GM12878 (cell line): ENCODE data around the gene SLC2A9. TPM values are rescaled to one million over a fixed set of nuclear protein-coding genes. Genes with fewer than 3 reads are reported as not detected.

Source experiments
- ATAC-seq: fragments of 200-7000 bp; cut with Tn5 transposase; 3 replicates; pipeline ENCODE4 v1.9.1; 2020; ENCODE audit warnings: mild to moderate bottlenecking, moderate library complexity
- BruUV-seq: library from RNA; stranded (reverse); fragments of 400-500 nt; replicated peaks from 2 replicates; lab custom pipeline; 2021; lab: Mats Ljungman, UMichigan
- CTCF ChIA-PET: fragments of 300-600 bp; sonication (Branson Sonifier 250); formaldehyde crosslinking; extraction: SDS; loops from one replicate; lab custom pipeline; 2021; ENCODE audit warnings: inconsistent platforms; lab: Yijun Ruan, JAX
- POLR2A ChIA-PET: fragments of 350-600 bp; formaldehyde crosslinking; extraction: SDS; loops from one replicate; lab custom pipeline; 2021; ENCODE audit warnings: inconsistent platforms; lab: Charles Lee
- RAD21 ChIA-PET: fragments of 300-600 bp; sonication (Branson Sonifier 250); formaldehyde crosslinking; loops from one replicate; lab custom pipeline; 2023; ENCODE audit warnings: antibody characterized with exemption; ENCODE audit not compliant: unreplicated experiment; lab: Charles Lee
- SMC1A ChIA-PET: fragments of 300-600 bp; sonication (Branson Sonifier 250); formaldehyde crosslinking; loops from one replicate; lab custom pipeline; 2023; ENCODE audit not compliant: unreplicated experiment, uncharacterized antibody; lab: Charles Lee
- DNase-seq: peaks from one replicate; pipeline ENCODE4 v3.0.0-alpha.2; 2011; ENCODE audit warnings: low read depth, low spot score
- FAIRE-seq: peaks from 3 replicates; lab custom pipeline; 2011; peaks lifted over from hg19 to GRCh38; lab: Jason Lieb, UNC
- H2AFZ ChIP-seq: 2 replicates; pipeline ENCODE4 v1.6.0; 2011; ENCODE audit warnings: low read depth, low read length, control low read depth; ENCODE audit not compliant: control insufficient read depth
- H3K27ac ChIP-seq: 2 replicates; pipeline ENCODE4 v1.5.1; 2011; ENCODE audit warnings: control low read depth; ENCODE audit not compliant: control insufficient read depth, insufficient read depth
- H3K27me3 ChIP-seq, 2 experiments: replicated peaks in 1 of 2; 2 replicates each; pipeline versions ENCODE4 v1.6.0 to v1.6.1; 2011; ENCODE audit warnings: low read length in 1 of 2; ENCODE audit not compliant: control insufficient read depth in 2 of 2, insufficient read depth in 2 of 2
- H3K36me3 ChIP-seq, 2 experiments: 2 replicates each; pipeline ENCODE4 v1.5.1; 2011; ENCODE audit warnings: low read length in 1 of 2; ENCODE audit not compliant: control insufficient read depth in 2 of 2, insufficient read depth in 2 of 2
- H3K4me1 ChIP-seq: 2 replicates; pipeline ENCODE4 v1.6.1; 2011; ENCODE audit warnings: mild to moderate bottlenecking, low read length, moderate library complexity, mixed read lengths; ENCODE audit not compliant: control insufficient read depth, insufficient read depth
- H3K4me2 ChIP-seq: 2 replicates; pipeline ENCODE4 v1.6.0; 2011; ENCODE audit warnings: control low read depth; ENCODE audit not compliant: control insufficient read depth, insufficient read depth
- H3K4me3 ChIP-seq: fragments of 200-600 bp; sonication (generic); 2 replicates; pipeline ENCODE4 v1.5.1; 2016
- H3K79me2 ChIP-seq: 2 replicates; pipeline ENCODE4 v1.6.0; 2011; ENCODE audit warnings: low read length; ENCODE audit not compliant: control insufficient read depth, insufficient read depth
- H3K9ac ChIP-seq: 2 replicates; pipeline ENCODE4 v1.8.0; 2011; ENCODE audit warnings: low read length, control low read depth, mixed read lengths; ENCODE audit not compliant: control insufficient read depth, insufficient read depth
- H3K9me3 ChIP-seq: replicated peaks from 3 replicates; pipeline ENCODE4 v1.5.1; 2011; ENCODE audit warnings: mild to moderate bottlenecking, low read length; ENCODE audit not compliant: control insufficient read depth, insufficient read depth
- H4K20me1 ChIP-seq: 2 replicates; pipeline ENCODE4 v1.6.0; 2011; ENCODE audit not compliant: control insufficient read depth, insufficient read depth
- BACH1 ChIP-seq: fragments of 450-650 bp; IDR thresholded peaks from 2 replicates; pipeline ENCODE4 v1.6.1; 2017; ENCODE audit warnings: mild to moderate bottlenecking, borderline replicate concordance
- BMI1 ChIP-seq: fragments of 450-650 bp; IDR thresholded peaks from 2 replicates; pipeline ENCODE4 v1.6.1; 2016; ENCODE audit warnings: mild to moderate bottlenecking, moderate library complexity, borderline replicate concordance
- ETV6 ChIP-seq, 2 experiments: fragments of 450-650 bp in 1 of 2; IDR thresholded peaks in 1 of 2; conservative IDR thresholded peaks in 1 of 2; 2 replicates each; pipeline ENCODE4 v1.6.1; 2014; ENCODE audit warnings: antibody characterized with exemption in 1 of 2, borderline replicate concordance in 1 of 2, low read depth in 1 of 2, mild to moderate bottlenecking in 1 of 2, moderate library complexity in 1 of 2
- MTA3 ChIP-seq: IDR thresholded peaks from 2 replicates; pipeline ENCODE4 v1.6.1; 2012; ENCODE audit warnings: low read length, inconsistent platforms, borderline replicate concordance
- MYC ChIP-seq: IDR thresholded peaks from 2 replicates; pipeline ENCODE4 v1.6.1; 2011; ENCODE audit warnings: mild to moderate bottlenecking, low read length, moderate library complexity, inconsistent platforms; ENCODE audit not compliant: insufficient read depth, insufficient replicate concordance, insufficient read length, severe bottlenecking
- NR2C2 ChIP-seq: IDR thresholded peaks from 2 replicates; pipeline ENCODE4 v1.6.1; 2011; ENCODE audit warnings: borderline replicate concordance, low read depth; ENCODE audit not compliant: control insufficient read depth, insufficient read length
- RAD21 ChIP-seq: IDR thresholded peaks from 2 replicates; pipeline ENCODE4 v1.6.1; 2011; ENCODE audit warnings: mild to moderate bottlenecking, low read depth, low read length, moderate library complexity; ENCODE audit not compliant: insufficient read depth
- RBBP5 ChIP-seq: fragments of 200-600 bp; sonication (generic); conservative IDR thresholded peaks from 2 replicates; pipeline ENCODE4 v1.6.1; 2016
- SMARCA5 ChIP-seq: fragments of 450-650 bp; IDR thresholded peaks from 2 replicates; pipeline ENCODE4 v1.6.1; 2017; ENCODE audit warnings: mild to moderate bottlenecking
- WGBS: methylation state at CpG from one replicate; pipeline ENCODE4 v1.1.6; 2016; ENCODE audit warnings: low lambda C conversion rate; ENCODE audit not compliant: insufficient replicate concordance, insufficient coverage; ENCODE audit errors: missing lambda C conversion rate; 5-methylcytosine and 5-hydroxymethylcytosine counted together
- in situ Hi-C: fragments of 300-500 bp; cut with MboI; formaldehyde crosslinking; loops from 9 replicates; pipeline ENCODE4 v1.14.3; 2018; ENCODE audit warnings: mixed read lengths
- intact Hi-C: fragments of 100-400 bp; cut with micrococcal nuclease; formaldehyde crosslinking; loops from one replicate; pipeline ENCODE4 v1.14.2; 2022; ENCODE audit not compliant: unreplicated experiment
- polyA plus RNA-seq, 11 experiments: library from polyadenylated mRNA; depleted of rRNA in 4 of 11; unstranded in 6 of 11; stranded (reverse) in 5 of 11; fragments of >200 nt; fragmentation: Nextera tagmentation in 4 of 11; fragmentation: Illumina TruSeq in 1 of 11; extraction: Ambion mirVana in 4 of 11; extraction: Trizol in 1 of 11; gene quantifications; 1 replicate in 1 of 11; 2 replicates in 10 of 11; pipeline versions ENCODE4 v1.2.1 to v1.2.3, GENCODE V29; 2011 to 2016; ENCODE audit warnings: inconsistent platforms in 2 of 11, missing spikeins in 2 of 11, low read depth in 1 of 11
- total RNA-seq, 4 experiments: library from RNA; depleted of rRNA in 3 of 4; stranded (reverse); fragments of >200 nt in 3 of 4; fragmentation: Illumina TruSeq in 1 of 4; extraction: Trizol in 1 of 4; gene quantifications; 2 replicates each; pipeline versions ENCODE4 v1.2.1 to v1.2.3, GENCODE V29; 2013 to 2021
- TF ChIP-seq, protein P1 (sequence below): fragments of 450-650 bp; IDR thresholded peaks from 2 replicates; pipeline ENCODE4 v1.6.1; 2016; ENCODE audit warnings: mild to moderate bottlenecking
- TF ChIP-seq, protein P2 (sequence below): fragments of 450-650 bp; formaldehyde crosslinking; IDR thresholded peaks from 2 replicates; pipeline ENCODE4 v1.4.0; 2020; ENCODE audit warnings: mild to moderate bottlenecking, moderate library complexity
- TF ChIP-seq, protein P3 (sequence below): IDR thresholded peaks from 2 replicates; pipeline ENCODE4 v1.6.1; 2012; ENCODE audit warnings: improper control_type of control experiment, low read depth, low read length; ENCODE audit not compliant: insufficient replicate concordance

SLC2A9 gene
- total and polyA plus RNA-seq, 10 of the 15 experiments (the other 5 are each of a cell fraction or from before 2014, with no cell fraction given), result 0.28 to 2.8 (median 1.2) TPM

DNA sequence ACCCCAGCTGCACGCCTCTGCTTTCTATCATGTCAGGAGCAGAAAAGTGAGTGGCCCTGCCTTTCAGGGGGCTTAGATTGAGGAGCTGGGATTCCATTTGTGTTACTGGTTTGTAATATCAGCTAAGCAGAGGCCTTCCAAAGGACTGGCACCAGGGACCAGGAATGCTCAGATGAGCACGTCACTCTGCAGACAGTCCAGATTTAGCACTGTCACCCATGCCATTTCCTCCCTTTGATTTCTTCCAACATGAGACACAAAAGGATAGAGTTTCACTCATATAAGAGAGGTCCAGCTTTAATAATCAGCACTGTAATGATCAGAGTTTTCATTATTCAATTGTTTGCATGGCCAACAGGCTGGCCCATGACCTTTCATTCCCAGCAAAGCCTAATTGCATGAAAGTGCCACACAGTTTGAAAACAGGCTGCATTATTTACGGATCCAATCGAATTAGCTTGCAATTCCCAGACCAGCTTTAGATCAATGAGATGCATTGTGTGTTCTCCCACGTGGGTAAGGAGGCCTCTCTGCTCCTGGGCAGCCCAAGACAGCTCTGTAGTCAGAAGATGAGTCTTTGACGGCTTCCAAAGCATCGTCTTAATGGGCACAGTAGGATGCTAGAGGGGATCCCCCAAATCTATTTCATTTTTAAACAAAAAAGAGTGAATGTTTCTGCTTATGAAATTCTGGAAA lies 9.8 kb upstream of the SLC2A9 start:
- ChIA-PET SMC1A (interaction anchor here (2.0 kb wide), 1 partner anchor 16 kb away, joined by 8 read pairs; no protein-coding TSS in a partner anchor), POLR2A (no interaction called here), CTCF (interaction anchor here (10.0 kb wide), 1 partner anchor 16 kb away, joined by 47 read pairs; no protein-coding TSS in a partner anchor), RAD21 (no interaction called here)
- TF ChIP-seq, protein P1, sequence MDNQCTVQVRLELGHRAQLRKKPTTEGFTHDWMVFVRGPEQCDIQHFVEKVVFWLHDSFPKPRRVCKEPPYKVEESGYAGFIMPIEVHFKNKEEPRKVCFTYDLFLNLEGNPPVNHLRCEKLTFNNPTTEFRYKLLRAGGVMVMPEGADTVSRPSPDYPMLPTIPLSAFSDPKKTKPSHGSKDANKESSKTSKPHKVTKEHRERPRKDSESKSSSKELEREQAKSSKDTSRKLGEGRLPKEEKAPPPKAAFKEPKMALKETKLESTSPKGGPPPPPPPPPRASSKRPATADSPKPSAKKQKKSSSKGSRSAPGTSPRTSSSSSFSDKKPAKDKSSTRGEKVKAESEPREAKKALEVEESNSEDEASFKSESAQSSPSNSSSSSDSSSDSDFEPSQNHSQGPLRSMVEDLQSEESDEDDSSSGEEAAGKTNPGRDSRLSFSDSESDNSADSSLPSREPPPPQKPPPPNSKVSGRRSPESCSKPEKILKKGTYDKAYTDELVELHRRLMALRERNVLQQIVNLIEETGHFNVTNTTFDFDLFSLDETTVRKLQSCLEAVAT, result no peak
- TF ChIP-seq MTA3 (no peak), RBBP5 (no peak), NR2C2 (no peak), BMI1 (no peak), ETV6 (conservative IDR thresholded peaks at IDR 0.05 in 1 of 2, IDR thresholded peaks at IDR 0.05 in 1 of 2; ENCODE audit: borderline replicate concordance in 1 of 2, low read depth in 1 of 2) (no peak), RAD21 (no peak), BACH1 (no peak), SMARCA5 (no peak), MYC (no peak)
- TF ChIP-seq, protein P2, sequence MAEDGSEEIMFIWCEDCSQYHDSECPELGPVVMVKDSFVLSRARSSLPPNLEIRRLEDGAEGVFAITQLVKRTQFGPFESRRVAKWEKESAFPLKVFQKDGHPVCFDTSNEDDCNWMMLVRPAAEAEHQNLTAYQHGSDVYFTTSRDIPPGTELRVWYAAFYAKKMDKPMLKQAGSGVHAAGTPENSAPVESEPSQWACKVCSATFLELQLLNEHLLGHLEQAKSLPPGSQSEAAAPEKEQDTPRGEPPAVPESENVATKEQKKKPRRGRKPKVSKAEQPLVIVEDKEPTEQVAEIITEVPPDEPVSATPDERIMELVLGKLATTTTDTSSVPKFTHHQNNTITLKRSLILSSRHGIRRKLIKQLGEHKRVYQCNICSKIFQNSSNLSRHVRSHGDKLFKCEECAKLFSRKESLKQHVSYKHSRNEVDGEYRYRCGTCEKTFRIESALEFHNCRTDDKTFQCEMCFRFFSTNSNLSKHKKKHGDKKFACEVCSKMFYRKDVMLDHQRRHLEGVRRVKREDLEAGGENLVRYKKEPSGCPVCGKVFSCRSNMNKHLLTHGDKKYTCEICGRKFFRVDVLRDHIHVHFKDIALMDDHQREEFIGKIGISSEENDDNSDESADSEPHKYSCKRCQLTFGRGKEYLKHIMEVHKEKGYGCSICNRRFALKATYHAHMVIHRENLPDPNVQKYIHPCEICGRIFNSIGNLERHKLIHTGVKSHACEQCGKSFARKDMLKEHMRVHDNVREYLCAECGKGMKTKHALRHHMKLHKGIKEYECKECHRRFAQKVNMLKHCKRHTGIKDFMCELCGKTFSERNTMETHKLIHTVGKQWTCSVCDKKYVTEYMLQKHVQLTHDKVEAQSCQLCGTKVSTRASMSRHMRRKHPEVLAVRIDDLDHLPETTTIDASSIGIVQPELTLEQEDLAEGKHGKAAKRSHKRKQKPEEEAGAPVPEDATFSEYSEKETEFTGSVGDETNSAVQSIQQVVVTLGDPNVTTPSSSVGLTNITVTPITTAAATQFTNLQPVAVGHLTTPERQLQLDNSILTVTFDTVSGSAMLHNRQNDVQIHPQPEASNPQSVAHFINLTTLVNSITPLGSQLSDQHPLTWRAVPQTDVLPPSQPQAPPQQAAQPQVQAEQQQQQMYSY (CRISPR knock-in tag), result no peak
- TF ChIP-seq, protein P3, sequence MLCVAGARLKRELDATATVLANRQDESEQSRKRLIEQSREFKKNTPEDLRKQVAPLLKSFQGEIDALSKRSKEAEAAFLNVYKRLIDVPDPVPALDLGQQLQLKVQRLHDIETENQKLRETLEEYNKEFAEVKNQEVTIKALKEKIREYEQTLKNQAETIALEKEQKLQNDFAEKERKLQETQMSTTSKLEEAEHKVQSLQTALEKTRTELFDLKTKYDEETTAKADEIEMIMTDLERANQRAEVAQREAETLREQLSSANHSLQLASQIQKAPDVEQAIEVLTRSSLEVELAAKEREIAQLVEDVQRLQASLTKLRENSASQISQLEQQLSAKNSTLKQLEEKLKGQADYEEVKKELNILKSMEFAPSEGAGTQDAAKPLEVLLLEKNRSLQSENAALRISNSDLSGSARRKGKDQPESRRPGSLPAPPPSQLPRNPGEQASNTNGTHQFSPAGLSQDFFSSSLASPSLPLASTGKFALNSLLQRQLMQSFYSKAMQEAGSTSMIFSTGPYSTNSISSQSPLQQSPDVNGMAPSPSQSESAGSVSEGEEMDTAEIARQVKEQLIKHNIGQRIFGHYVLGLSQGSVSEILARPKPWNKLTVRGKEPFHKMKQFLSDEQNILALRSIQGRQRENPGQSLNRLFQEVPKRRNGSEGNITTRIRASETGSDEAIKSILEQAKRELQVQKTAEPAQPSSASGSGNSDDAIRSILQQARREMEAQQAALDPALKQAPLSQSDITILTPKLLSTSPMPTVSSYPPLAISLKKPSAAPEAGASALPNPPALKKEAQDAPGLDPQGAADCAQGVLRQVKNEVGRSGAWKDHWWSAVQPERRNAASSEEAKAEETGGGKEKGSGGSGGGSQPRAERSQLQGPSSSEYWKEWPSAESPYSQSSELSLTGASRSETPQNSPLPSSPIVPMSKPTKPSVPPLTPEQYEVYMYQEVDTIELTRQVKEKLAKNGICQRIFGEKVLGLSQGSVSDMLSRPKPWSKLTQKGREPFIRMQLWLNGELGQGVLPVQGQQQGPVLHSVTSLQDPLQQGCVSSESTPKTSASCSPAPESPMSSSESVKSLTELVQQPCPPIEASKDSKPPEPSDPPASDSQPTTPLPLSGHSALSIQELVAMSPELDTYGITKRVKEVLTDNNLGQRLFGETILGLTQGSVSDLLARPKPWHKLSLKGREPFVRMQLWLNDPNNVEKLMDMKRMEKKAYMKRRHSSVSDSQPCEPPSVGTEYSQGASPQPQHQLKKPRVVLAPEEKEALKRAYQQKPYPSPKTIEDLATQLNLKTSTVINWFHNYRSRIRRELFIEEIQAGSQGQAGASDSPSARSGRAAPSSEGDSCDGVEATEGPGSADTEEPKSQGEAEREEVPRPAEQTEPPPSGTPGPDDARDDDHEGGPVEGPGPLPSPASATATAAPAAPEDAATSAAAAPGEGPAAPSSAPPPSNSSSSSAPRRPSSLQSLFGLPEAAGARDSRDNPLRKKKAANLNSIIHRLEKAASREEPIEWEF, result no peak
- no peaks in the 10 kb centered on the region for H4K20me1 ChIP-seq
- ATAC-seq (no peak), FAIRE-seq (no peak), DNase-seq (no peak)
- H3K4me1 ChIP-seq, result no peaks in the 10 kb centered on the region
- no peaks in the 10 kb centered on the region; a peak in 1 of 4 replicates for H3K27me3 ChIP-seq
- no peak overlapping the region for H3K27ac ChIP-seq
- no peaks in the 10 kb centered on the region for H3K9me3 ChIP-seq
- intact Hi-C loops (no loop called here), in situ Hi-C loops (no loop called here)
- H3K79me2 ChIP-seq, result no peaks in the 10 kb centered on the region
- no peaks in the 10 kb centered on the region for H3K36me3 ChIP-seq
- H3K4me3 ChIP-seq, result no peak overlapping the region
- H2AFZ ChIP-seq, result no peak overlapping the region
- WGBS, result 63% methylated on average over 7 of the region's 7 CpGs
- H3K9ac ChIP-seq, result no peak overlapping the region
- BruUV-seq, result no TSS peak
- no peak overlapping the region for H3K4me2 ChIP-seq
